Testis (tissue), 3 donors: ENCODE measurements around the gene ADAM10. TPM values are rescaled to one million over a fixed set of nuclear protein-coding genes. Genes with fewer than 3 reads are reported as not detected.

Experiments used
- DNase-seq: peaks from one replicate; pipeline ENCODE4 v3.0.0-alpha.2; 2019
- H3K27ac ChIP-seq, 2 donors: fragments of 200-600 bp; sonication (generic); one replicate each; pipeline ENCODE4 v1.5.1; 2019
- H3K27me3 ChIP-seq: fragments of 200-600 bp; sonication (generic); one replicate; pipeline ENCODE4 v1.5.1; 2019
- H3K36me3 ChIP-seq: fragments of 200-600 bp; sonication (generic); one replicate; pipeline ENCODE4 v1.5.1; 2017; ENCODE audit warnings: low read depth; ENCODE audit errors: missing control alignments
- H3K4me1 ChIP-seq: fragments of 200-600 bp; sonication (generic); one replicate; pipeline ENCODE4 v1.5.1; 2019
- H3K4me3 ChIP-seq, 2 donors: fragments of 200-600 bp; sonication (generic); one replicate each; pipeline ENCODE4 v1.5.1; 2017 to 2019
- H3K9me3 ChIP-seq: fragments of 200-600 bp; sonication (generic); one replicate; pipeline ENCODE4 v1.5.1; 2017
- CTCF ChIP-seq, 3 experiments: fragments of 450-650 bp in 2 of 3; fragments of 200-600 bp in 1 of 3; sonication (generic) in 1 of 3; IDR thresholded peaks; one replicate each; pipeline ENCODE4 v1.5.1; 2016 to 2019; ENCODE audit warnings: antibody characterized with exemption in 3 of 3, mild to moderate bottlenecking in 2 of 3, moderate library complexity in 1 of 3
- POLR2A ChIP-seq: fragments of 450-650 bp; IDR thresholded peaks from one replicate; pipeline ENCODE4 v1.6.1; 2017; ENCODE audit warnings: antibody characterized with exemption, mild to moderate bottlenecking, moderate library complexity
- WGBS, 2 donors: methylation state at CpG; one replicate each; pipeline ENCODE4 v1.1.5; 2018; 5-methylcytosine and 5-hydroxymethylcytosine counted together
- intact Hi-C: fragments of 100-400 bp; cut with DNase I; formaldehyde crosslinking; loops from one replicate; pipeline ENCODE4 v1.15.1; 2023; ENCODE audit warnings: low total_unique reads
- polyA plus RNA-seq: library from polyadenylated mRNA; stranded (reverse); fragments of 350-450 nt; fragmentation: Illumina TruSeq; extraction: RNeasy Lipid Tissue Mini Kit (QIAGEN cat#74804); gene quantifications from one replicate; pipeline ENCODE4 v1.2.3, GENCODE V29; 2014; ENCODE audit warnings: low read depth, low replicate concordance; ENCODE audit not compliant: insufficient read depth
- total RNA-seq, 2 donors: library from RNA; depleted of rRNA; stranded (reverse); fragments of >200 nt; gene quantifications; one replicate each; pipeline ENCODE4 v1.2.3, GENCODE V29; 2016

ADAM10 gene
- total and polyA plus RNA-seq, 3 donors from 2014 or later = 46.2 to 65.5 (median 58.7) TPM

- Histone ChIP-seq H3K27ac (no peak overlapping the region), H3K4me1 (peaks cover 10% of the 10 kb centered on the region), H3K9me3 (no peaks in the 10 kb centered on the region), H3K4me3 (no peak overlapping the region), H3K36me3 (no peaks in the 10 kb centered on the region), H3K27me3 (no peaks in the 10 kb centered on the region)
- no peak for DNase-seq
- 89 to 92% methylated on average over 12 of the region's 12 CpGs for WGBS, 2 donors
- TF ChIP-seq POLR2A (no peak), CTCF (IDR thresholded peaks at IDR 0.05) (no peak)
- intact Hi-C loops = no loop called here
Measured at GRCh38 chr15:58549013-58549784, 200.3 kb downstream of the ADAM10 start.

GRCh38 chr15:58548308-58549012 is 201.0 kb downstream of the ADAM10 start:
- Histone ChIP-seq H3K36me3 (no peaks in the 10 kb centered on the region), H3K27ac (no peak overlapping the region), H3K9me3 (no peaks in the 10 kb centered on the region), H3K4me1 (peaks cover 10% of the 10 kb centered on the region), H3K4me3 (no peak overlapping the region), H3K27me3 (no peaks in the 10 kb centered on the region)
- DNase-seq = no peak
- intact Hi-C loops = no loop called here
- no peak for TF ChIP-seq CTCF (IDR thresholded peaks at IDR 0.05)
- no peak for TF ChIP-seq POLR2A
- 92 to 97% methylated on average over 25 to 26 of the region's 26 CpGs for WGBS, 2 donors

GRCh38 chr15:58547628-58548307 is 201.7 kb downstream of the ADAM10 start:
- H3K27ac ChIP-seq = peak overlapping the region in 1 of 2 donors; percentile 64
- WGBS, 2 donors = 94% methylated on average over 9 of the region's 9 CpGs

More at GRCh38 chr15:58547628-58548307, 201.7 kb downstream of the ADAM10 start:
- intact Hi-C loops = no loop called here
- H3K36me3 ChIP-seq = no peaks in the 10 kb centered on the region
- no peak for TF ChIP-seq CTCF (IDR thresholded peaks at IDR 0.05)
- no peak for TF ChIP-seq POLR2A
- no peaks in the 10 kb centered on the region for H3K9me3 ChIP-seq
- no peak overlapping the region for H3K4me3 ChIP-seq
- DNase-seq = no peak
- peaks cover 10% of the 10 kb centered on the region for H3K4me1 ChIP-seq
- no peaks in the 10 kb centered on the region for H3K27me3 ChIP-seq
